ENCODE results near the gene CHST12.

The CHST12 gene

DNA sequence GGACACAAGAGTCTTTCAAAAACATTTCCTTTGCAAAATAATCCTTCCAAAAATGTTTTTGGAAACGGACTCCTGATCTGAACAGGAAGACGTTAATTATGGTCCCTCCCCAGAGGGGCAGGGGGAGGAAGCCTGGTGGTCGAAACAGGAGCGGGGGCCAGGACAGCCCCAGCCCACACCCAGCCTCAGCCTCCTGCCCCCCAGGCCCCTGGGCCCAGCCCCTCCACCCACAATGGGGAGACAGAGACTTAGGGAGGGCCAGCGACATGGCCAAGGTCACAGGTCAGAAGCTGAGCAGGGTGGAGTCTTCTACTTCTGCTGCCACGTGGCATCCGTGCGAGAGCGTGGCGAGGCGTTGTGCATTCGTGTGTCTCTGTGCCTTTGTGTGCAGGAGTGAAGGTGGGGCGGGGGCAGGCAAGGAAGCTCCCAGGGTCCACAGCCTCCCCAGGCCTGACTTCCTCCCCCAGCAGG is 86.8 kb downstream of the CHST12 start:
- no peak overlapping the region for H3K27ac ChIP-seq
- TF ChIP-seq, protein P1, sequence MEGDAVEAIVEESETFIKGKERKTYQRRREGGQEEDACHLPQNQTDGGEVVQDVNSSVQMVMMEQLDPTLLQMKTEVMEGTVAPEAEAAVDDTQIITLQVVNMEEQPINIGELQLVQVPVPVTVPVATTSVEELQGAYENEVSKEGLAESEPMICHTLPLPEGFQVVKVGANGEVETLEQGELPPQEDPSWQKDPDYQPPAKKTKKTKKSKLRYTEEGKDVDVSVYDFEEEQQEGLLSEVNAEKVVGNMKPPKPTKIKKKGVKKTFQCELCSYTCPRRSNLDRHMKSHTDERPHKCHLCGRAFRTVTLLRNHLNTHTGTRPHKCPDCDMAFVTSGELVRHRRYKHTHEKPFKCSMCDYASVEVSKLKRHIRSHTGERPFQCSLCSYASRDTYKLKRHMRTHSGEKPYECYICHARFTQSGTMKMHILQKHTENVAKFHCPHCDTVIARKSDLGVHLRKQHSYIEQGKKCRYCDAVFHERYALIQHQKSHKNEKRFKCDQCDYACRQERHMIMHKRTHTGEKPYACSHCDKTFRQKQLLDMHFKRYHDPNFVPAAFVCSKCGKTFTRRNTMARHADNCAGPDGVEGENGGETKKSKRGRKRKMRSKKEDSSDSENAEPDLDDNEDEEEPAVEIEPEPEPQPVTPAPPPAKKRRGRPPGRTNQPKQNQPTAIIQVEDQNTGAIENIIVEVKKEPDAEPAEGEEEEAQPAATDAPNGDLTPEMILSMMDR (IDR thresholded peaks at IDR 0.05), result no peak
- TF ChIP-seq ZFX (IDR thresholded peaks at IDR 0.05; ENCODE audit: borderline replicate concordance), result no peak

DNA sequence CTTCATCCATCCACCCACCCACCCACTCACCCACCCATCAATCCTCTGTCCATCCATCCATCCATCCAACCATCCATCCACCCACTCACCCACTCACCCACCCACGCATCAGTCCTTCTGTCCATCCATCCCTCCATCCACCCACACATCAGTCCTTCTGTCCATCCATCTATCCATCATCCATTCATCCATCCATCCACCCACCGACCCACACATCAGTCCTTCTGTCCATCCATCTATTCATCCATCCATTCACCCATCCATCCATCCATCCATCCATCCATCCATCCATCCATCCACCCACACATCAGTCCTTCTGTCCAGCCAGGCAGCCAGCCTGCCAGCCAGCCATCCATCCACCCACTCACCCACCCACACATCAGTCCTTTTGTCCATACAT is 88.6 kb downstream of the CHST12 start:
- no peak overlapping the region for H3K27ac ChIP-seq
- no peak for TF ChIP-seq ZFX (IDR thresholded peaks at IDR 0.05; ENCODE audit: borderline replicate concordance)
- TF ChIP-seq, protein P1 (IDR thresholded peaks at IDR 0.05), result no peak

DNA sequence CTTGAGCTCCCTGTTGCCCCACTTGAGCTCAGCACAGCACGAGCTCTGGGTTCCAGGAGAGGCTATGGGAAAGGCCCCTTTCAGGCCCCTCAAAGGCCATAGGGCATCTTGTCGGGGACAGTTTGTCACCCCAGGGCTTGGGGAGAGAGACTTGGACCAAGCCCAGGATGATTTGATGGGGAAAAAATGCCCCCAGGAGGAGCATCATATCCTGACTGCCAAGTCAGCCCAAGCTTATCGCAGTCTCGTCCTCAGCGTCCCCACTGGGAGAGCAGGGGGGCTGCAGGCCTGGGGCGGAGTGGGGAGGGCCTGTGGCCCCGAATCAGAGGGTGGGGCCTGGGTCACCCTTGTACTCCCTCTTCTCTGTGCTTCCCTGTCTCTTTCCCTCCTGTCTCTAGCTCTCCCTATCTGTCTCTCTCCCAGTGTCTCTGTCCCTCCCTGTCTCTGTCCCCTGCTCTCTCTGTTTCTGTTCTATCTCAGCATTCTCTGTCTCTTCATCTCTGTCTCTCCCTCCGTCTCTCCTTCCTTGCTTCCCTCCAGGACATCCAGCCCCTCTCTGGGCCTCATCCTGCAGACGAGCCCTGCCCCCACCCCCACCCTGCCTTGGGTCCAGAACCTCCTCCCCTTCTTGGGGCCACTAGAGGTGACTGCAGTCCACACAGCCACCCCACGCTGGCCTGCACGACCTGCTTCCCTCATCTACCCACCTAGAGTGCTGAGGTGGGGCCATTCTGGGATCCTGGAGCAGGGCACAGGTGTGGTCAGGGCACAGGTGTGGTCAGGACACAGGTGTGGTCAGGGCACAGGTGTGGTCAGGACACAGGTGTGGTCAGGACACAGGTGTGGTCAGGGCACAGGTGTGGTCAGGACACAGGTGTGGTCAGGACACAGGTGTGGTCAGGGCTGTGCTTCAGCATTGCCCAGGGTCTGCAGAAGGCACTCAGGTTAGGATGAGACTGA is 90.1 kb downstream of the CHST12 start:
- no peak overlapping the region for H3K27ac ChIP-seq
- no peak for TF ChIP-seq ZFX (IDR thresholded peaks at IDR 0.05; ENCODE audit: borderline replicate concordance)
- TF ChIP-seq, protein P1 (IDR thresholded peaks at IDR 0.05), result no peak

DNA sequence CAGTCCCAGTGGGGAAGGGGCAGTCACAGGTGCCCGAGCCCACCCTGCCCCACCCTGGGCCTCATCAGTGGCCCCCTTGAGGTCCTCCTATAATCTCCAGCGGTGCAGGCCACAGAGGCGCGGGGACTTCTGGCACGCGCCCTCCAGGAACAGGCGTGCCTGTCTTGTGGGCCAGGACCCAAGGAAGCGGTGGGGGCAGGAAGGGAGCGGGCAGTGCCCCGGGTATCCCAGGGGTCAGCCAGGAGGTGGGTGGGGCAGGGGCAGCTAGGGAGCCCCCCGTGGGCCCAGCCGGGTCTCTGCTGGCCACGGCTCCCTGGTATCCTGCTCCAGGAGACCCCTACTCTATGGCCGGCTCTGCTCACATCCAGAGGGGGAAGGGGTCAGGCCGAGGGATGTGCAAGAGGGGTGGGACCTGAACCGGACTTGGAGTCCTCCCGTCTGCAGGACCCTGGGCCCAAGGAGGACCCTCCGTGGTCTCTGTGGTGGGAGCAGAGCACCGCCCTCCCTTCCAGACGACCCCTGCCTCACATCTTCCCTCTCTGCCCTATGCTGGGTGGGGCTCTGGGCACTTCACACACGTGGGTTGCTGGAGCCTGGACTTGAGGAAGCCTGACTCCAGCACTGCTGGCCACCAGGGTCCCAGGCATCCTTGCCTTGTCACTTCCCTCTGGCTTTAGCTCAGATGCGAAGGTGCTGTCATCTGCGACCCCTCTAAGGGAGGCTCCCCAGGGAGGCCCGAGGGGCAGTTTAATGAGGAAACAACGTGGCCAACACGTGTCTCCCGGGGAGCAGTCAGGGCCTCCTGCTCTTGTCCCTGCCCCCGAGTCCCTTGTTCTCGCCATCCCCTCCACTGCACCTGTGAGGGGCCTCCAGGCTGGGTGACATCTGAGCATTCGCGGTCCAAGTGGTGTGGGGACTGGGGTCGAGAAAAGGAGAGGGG is 91.0 kb downstream of the CHST12 start:
- H3K27ac ChIP-seq, result no peak overlapping the region
- no peak for TF ChIP-seq ZFX (IDR thresholded peaks at IDR 0.05; ENCODE audit: borderline replicate concordance)
- TF ChIP-seq, protein P1 (IDR thresholded peaks at IDR 0.05), result no peak

DNA sequence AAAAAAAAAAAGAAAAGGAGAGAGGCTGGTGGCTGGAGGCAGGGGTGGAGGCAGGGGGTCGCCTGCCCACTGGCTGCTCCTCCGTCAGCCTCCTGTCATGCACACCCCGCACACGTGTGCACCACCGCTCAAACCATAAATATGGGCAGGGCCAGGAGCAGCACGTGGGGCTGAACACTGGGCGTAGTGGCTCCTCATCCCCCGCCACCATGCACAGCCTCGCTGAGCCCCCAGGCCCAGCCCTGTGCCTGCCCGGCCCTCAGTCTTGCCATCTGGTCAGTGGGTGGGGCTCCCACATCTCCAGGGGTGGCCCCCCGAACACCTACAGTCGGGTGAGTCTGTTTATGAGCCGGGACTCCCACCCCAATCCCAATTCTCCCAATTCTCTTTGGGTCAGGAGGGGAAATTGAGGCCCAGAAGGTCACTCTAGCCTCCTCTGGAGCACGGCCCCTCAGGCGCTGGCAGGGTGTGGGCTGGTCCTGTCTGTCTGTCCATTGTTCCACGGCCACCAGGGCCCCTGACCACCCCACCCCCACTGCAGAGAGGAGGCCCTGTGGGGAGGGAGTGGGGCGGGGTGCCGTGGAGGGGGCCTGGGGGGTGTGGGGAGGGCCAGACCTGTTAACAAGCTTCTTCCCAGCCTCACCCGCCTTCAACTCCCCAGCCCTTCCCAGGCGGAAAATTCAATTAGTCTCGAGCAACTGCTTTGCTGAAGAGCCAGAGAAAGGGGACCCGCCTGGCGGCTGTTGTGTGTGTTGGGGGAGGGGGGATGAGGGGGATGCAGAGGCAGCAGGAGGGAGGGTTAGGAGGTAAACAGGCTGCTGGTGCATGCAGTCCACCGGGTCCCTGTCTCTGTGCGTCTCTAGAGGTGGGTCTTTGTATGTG is 92.2 kb downstream of the CHST12 start:
- no peak overlapping the region for H3K27ac ChIP-seq
- TF ChIP-seq, protein P1 (IDR thresholded peaks at IDR 0.05), result no peak
- TF ChIP-seq ZFX (IDR thresholded peaks at IDR 0.05; ENCODE audit: borderline replicate concordance), result no peak

DNA sequence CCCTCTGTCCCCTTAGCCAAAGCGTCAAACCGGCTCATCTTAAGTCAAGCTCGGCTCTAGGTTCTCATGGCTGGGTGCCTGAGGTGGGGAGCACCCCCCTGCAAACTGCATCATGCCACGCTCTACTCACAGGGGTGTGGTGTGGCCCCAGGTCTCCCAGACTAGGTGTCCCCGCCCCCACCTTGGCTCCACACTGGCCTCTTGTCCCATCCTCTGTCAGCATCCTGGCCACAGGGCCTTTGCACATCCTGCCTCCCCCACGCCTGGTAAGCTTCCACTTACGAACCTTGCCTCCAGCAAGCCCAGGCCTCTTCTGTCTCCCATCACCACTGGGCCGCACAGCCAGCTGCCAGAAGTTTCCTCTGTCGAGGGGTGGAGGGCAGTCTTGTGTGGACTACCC is 93.0 kb downstream of the CHST12 start:
- no peak overlapping the region for H3K27ac ChIP-seq
- no peak for TF ChIP-seq ZFX (IDR thresholded peaks at IDR 0.05; ENCODE audit: borderline replicate concordance)
- TF ChIP-seq, protein P1 (IDR thresholded peaks at IDR 0.05), result no peak

Data from 22Rv1 (cell line).